ENCODE data around the gene B4GALT7. TPM values are rescaled to one million over a fixed set of nuclear protein-coding genes. Genes with fewer than 3 reads are reported as not detected.

The B4GALT7 gene
- total RNA-seq, 1 experiment from 2014 or later: 21.7 TPM

DNA sequence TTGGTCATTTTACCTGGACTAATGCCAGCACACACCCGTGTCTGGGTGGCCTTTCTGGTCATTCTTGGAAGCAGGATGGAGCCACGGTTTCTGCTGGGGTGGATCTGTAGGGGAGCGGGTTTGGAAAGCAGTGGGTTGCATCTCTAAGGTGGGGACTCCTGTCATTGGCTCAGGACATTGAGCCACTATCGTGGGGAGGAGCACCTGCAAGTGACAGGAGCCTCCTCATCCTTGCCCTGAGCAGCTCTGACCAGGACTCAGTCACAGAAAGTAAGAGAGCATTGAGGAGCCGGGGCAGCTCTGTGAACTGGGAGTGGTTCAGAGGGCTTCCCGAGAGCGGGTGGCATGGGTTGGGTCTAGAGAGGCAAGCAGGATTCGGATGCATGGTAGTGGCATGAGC lies 3.7 kb downstream of the B4GALT7 start:
- H3K4me1 Mint-ChIP-seq: peaks cover 33% of the 10 kb centered on the region
- POLR2A ChIA-PET: no interaction called here
- H3K27me3 Mint-ChIP-seq (ENCODE audit: low read depth): peaks cover 15% of the 10 kb centered on the region
- H3K4me3 Mint-ChIP-seq: no peak overlapping the region
- TF ChIP-seq CREB1 (CRISPR knock-in tag; IDR thresholded peaks at IDR 0.05) (no peak), SOX15 (CRISPR knock-in tag; IDR thresholded peaks at IDR 0.05) (no peak), JAZF1 (CRISPR knock-in tag; IDR thresholded peaks at IDR 0.05) (no peak), ZBTB21 (CRISPR knock-in tag; IDR thresholded peaks at IDR 0.05; ENCODE audit: borderline replicate concordance) (no peak)
- TF ChIP-seq, protein P1, sequence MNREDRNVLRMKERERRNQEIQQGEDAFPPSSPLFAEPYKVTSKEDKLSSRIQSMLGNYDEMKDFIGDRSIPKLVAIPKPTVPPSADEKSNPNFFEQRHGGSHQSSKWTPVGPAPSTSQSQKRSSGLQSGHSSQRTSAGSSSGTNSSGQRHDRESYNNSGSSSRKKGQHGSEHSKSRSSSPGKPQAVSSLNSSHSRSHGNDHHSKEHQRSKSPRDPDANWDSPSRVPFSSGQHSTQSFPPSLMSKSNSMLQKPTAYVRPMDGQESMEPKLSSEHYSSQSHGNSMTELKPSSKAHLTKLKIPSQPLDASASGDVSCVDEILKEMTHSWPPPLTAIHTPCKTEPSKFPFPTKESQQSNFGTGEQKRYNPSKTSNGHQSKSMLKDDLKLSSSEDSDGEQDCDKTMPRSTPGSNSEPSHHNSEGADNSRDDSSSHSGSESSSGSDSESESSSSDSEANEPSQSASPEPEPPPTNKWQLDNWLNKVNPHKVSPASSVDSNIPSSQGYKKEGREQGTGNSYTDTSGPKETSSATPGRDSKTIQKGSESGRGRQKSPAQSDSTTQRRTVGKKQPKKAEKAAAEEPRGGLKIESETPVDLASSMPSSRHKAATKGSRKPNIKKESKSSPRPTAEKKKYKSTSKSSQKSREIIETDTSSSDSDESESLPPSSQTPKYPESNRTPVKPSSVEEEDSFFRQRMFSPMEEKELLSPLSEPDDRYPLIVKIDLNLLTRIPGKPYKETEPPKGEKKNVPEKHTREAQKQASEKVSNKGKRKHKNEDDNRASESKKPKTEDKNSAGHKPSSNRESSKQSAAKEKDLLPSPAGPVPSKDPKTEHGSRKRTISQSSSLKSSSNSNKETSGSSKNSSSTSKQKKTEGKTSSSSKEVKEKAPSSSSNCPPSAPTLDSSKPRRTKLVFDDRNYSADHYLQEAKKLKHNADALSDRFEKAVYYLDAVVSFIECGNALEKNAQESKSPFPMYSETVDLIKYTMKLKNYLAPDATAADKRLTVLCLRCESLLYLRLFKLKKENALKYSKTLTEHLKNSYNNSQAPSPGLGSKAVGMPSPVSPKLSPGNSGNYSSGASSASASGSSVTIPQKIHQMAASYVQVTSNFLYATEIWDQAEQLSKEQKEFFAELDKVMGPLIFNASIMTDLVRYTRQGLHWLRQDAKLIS (CRISPR knock-in tag; IDR thresholded peaks at IDR 0.05; ENCODE audit: borderline replicate concordance): no peak
- TF ChIP-seq, protein P2, sequence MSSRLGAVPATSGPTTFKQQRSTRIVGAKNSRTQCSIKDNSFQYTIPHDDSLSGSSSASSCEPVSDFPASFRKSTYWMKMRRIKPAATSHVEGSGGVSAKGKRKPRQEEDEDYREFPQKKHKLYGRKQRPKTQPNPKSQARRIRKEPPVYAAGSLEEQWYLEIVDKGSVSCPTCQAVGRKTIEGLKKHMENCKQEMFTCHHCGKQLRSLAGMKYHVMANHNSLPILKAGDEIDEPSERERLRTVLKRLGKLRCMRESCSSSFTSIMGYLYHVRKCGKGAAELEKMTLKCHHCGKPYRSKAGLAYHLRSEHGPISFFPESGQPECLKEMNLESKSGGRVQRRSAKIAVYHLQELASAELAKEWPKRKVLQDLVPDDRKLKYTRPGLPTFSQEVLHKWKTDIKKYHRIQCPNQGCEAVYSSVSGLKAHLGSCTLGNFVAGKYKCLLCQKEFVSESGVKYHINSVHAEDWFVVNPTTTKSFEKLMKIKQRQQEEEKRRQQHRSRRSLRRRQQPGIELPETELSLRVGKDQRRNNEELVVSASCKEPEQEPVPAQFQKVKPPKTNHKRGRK (CRISPR knock-in tag; IDR thresholded peaks at IDR 0.05; ENCODE audit: borderline replicate concordance): no peak
- TF ChIP-seq, protein P3, sequence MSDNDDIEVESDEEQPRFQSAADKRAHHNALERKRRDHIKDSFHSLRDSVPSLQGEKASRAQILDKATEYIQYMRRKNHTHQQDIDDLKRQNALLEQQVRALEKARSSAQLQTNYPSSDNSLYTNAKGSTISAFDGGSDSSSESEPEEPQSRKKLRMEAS (CRISPR knock-in tag; IDR thresholded peaks at IDR 0.05): no peak
- TF ChIP-seq, protein P4, sequence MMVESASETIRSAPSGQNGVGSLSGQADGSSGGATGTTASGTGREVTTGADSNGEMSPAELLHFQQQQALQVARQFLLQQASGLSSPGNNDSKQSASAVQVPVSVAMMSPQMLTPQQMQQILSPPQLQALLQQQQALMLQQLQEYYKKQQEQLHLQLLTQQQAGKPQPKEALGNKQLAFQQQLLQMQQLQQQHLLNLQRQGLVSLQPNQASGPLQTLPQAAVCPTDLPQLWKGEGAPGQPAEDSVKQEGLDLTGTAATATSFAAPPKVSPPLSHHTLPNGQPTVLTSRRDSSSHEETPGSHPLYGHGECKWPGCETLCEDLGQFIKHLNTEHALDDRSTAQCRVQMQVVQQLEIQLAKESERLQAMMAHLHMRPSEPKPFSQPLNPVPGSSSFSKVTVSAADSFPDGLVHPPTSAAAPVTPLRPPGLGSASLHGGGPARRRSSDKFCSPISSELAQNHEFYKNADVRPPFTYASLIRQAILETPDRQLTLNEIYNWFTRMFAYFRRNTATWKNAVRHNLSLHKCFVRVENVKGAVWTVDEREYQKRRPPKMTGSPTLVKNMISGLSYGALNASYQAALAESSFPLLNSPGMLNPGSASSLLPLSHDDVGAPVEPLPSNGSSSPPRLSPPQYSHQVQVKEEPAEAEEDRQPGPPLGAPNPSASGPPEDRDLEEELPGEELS (CRISPR knock-in tag; IDR thresholded peaks at IDR 0.05): no peak
- CTCF ChIA-PET: no interaction called here
- no peak overlapping the region for H3K27ac Mint-ChIP-seq
- DNase-seq (ENCODE audit: low spot score): no peak
- no peaks in the 10 kb centered on the region for H3K9me3 Mint-ChIP-seq
- no peak for ATAC-seq
- 0 out of 2 replicates have a peak, but pooled peaks cover 2% of the 10 kb centered on the region for H3K36me3 Mint-ChIP-seq

DNA sequence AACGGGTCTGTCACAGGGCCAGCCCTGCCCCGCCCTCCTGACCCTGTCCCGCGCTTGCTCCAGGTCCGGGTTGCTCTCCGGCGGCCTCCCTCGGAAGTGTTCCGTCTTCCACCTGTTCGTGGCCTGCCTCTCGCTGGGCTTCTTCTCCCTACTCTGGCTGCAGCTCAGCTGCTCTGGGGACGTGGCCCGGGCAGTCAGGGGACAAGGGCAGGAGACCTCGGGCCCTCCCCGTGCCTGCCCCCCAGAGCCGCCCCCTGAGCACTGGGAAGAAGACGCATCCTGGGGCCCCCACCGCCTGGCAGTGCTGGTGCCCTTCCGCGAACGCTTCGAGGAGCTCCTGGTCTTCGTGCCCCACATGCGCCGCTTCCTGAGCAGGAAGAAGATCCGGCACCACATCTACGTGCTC lies 4.2 kb downstream of the B4GALT7 start:
- POLR2A ChIA-PET: no interaction called here
- no peaks in the 10 kb centered on the region for H3K9me3 Mint-ChIP-seq
- H3K4me3 Mint-ChIP-seq: no peak overlapping the region
- CTCF ChIA-PET: no interaction called here
- peaks cover 32% of the 10 kb centered on the region for H3K4me1 Mint-ChIP-seq
- peaks cover 11% of the 10 kb centered on the region for H3K27me3 Mint-ChIP-seq (ENCODE audit: low read depth)
- no peak for ATAC-seq
- TF ChIP-seq ELF4 (CRISPR knock-in tag; IDR thresholded peaks at IDR 0.05; ENCODE audit: low read depth) (no peak), ZNF219 (CRISPR knock-in tag; IDR thresholded peaks at IDR 0.05; ENCODE audit: borderline replicate concordance) (no peak), PRRX2 (CRISPR knock-in tag; IDR thresholded peaks at IDR 0.05) (no peak), NFYB (CRISPR knock-in tag; conservative IDR thresholded peaks at IDR 0.05; ENCODE audit: low read depth) (no peak), FOXJ3 (CRISPR knock-in tag; IDR thresholded peaks at IDR 0.05; ENCODE audit: borderline replicate concordance) (no peak), ZNF423 (CRISPR knock-in tag; IDR thresholded peaks at IDR 0.05) (no peak)
- TF ChIP-seq, protein P3 (CRISPR knock-in tag; IDR thresholded peaks at IDR 0.05): no peak
- TF ChIP-seq, protein P1 (CRISPR knock-in tag; IDR thresholded peaks at IDR 0.05; ENCODE audit: borderline replicate concordance): no peak
- H3K36me3 Mint-ChIP-seq: 0 out of 2 replicates have a peak, but pooled peaks cover 2% of the 10 kb centered on the region
- H3K27ac Mint-ChIP-seq: no peak overlapping the region
- no peak for DNase-seq (ENCODE audit: low spot score)
